Left kidney (tissue), 2 donors: Measurements from ENCODE around the gene ARHGEF1. TPM values are rescaled to one million over a fixed set of nuclear protein-coding genes. Genes with fewer than 3 reads are reported as not detected.
"Not testable (repeated sequence)": the region's sequence is repeated elsewhere in the genome, so short reads cannot be mapped to it uniquely, and the experiment has no call there.

ENCODE experiments used
- DNase-seq: peaks from one replicate; pipeline ENCODE4 v3.0.0-alpha.2; 2013
- polyA plus RNA-seq: library from polyadenylated mRNA; unstranded; fragments of 120-200 nt; gene quantifications from one replicate; pipeline ENCODE4 v1.2.1, GENCODE V29; 2013; ENCODE audit not compliant: insufficient read length

ARHGEF1 gene
- polyA plus RNA-seq, 1 donor, result 45.2 TPM

DNA sequence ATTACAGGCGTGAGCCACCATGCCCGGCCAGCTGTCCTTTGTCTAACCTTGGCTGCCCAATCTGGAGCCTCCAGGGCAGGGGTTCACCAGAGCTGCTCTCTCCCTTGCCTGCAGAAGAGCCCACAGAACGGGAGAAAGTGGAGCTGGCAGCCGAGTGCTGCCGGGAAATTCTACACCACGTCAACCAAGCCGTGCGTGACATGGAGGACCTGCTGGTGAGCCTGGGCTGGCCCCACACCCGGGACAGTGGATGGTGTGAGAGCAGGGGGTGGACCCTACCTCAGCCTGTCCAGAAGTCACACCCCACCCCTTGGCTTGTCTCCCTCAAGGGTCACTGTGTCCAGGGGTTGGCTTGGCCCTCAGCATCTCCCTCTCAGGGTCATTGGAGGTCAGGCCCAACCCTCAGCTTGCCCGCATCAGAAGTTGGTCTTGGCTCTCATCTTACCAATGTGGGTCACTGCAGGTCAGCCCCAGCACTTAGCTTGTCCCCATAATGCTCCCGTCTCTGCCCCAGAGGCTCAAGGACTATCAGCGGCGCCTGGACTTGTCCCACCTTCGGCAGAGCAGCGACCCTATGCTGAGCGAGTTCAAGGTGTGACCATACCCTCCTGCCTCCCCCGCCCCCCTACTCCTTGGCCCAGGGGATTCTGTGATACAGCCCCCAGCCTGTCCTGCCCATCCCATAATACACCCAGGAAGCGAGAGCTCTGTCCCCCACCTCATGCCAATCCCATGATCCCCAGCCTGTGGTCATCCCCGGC is 20.4 kb downstream of the ARHGEF1 start:
- DNase-seq, result no peak

GRCh38 chr19:41904118-41904870 is 21.3 kb downstream of the ARHGEF1 start:
- DNase-seq, result no peak

DNA sequence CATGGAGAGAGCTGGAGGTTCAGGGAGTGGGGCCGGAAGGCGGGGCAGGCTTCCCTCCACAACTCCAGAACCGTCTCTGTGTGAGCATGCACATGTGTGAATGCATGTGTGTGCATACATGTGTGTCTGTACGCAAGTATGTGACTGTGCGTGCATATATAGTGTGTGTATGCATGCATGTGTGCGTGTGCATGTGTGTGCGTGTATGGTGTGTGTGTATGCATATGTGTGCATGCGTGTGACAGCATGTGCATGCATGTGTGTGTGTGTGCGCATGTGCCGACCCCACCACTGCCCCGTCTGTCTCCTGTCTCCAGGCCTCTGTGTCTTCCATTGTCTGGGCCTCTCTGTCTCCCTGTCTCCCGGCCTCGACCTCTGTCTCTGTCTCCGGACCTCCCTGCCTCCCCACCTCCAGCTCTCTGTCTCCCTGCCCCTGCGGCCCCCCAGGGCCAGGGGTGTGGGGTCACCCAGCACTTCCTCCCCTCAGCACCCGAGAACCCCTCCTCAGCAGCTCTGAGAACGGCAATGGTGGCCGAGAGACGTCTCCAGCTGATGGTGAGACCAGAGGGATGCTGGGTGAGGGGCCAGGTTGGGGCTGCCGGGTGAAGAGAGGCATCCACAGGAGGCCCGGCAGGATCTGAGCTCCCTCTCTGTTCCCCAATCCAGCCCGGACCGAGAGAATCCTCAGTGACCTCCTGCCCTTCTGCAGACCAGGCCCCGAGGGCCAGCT is 22.5 kb downstream of the ARHGEF1 start:
- no peak for DNase-seq

DNA sequence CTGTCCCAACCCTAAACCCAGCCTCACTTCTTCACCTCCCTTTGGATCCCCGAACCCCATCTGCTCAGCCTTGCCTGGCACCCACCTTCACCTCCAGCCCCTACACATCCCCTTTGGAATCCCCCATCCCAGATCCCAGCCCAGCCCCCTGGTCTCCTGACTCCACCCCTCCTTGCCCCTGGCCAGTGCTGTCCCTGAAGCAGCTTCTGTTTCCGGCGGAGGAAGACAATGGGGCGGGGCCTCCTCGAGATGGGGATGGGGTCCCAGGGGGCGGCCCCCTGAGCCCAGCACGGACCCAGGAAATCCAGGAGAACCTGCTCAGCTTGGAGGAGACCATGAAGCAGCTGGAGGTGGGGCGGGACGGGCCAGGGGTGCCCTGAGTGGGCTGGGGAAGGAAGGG is 23.3 kb downstream of the ARHGEF1 start:
- DNase-seq, result no peak

DNA sequence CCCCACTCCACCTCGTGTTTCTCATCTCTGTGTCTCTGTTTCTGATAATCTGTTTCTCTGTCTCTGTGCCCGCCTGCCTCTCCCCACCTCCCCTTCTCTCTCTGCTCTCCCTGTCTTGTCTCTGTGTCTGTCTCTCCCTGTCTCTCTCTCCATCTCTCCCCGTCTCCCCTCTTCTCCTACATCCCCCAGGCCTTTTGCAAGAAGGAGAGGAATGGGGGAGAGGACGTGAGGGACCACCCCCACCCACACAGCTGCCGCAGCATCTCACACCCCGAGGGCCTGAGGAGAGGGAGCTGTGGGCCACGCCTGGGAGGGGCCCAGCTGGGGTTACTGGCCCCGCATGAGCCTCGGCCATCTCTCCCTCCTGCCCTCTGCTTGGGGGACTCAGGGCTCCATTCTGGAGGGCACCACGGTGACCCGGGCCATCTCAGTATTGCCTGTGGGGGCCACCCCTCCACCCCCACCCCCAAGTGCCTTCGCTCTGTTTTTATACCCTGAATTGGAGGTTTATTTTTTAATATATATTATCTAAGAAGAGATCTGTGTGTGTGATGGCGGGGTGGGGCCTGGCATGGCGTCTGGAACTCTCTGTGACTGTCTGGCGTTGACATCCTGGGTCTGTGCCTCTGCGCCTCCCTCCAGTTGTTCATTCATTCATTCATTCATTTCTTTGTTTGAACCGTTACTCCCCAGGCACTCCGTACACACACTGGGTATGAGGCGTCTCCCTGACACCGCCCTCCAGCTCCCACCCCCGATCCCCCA is 24.1 kb downstream of the ARHGEF1 start:
- DNase-seq, result no peak

GRCh38 chr19:41907994-41908615 is 25.1 kb downstream of the ARHGEF1 start:
- no peak for DNase-seq

- DNase-seq, result no peak
These were observed 25.9 kb downstream of the ARHGEF1 start for GRCh38 chr19:41908724-41909464.

DNA sequence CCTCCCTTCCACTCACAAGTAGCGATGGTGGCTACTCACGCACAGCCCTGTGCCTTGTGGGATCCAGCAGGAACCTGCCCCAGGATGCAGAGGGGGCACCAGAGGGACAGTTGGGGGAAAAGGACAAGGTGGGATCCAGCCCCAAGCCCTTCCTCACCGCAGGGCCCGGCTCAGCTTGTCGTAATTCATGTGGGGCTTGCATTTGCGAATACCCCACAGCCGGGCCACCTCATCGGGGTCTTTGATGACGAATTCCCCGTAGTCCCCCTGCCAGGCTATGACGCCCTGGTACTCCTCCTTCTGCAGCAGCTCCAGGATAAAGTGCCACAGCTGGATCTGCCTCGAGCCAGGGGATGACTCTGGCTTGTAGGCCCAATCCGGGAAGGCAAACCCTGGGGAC is 26.7 kb downstream of the ARHGEF1 start:
- DNase-seq, result no peak

GRCh38 chr19:41910240-41910991 is 27.4 kb downstream of the ARHGEF1 start:
- DNase-seq, result no peak

- DNase-seq, result no peak
These were observed 28.3 kb downstream of the ARHGEF1 start for GRCh38 chr19:41910992-41911888.

- no peak for DNase-seq
These were observed 29.1 kb downstream of the ARHGEF1 start for GRCh38 chr19:41911889-41912731.

DNA sequence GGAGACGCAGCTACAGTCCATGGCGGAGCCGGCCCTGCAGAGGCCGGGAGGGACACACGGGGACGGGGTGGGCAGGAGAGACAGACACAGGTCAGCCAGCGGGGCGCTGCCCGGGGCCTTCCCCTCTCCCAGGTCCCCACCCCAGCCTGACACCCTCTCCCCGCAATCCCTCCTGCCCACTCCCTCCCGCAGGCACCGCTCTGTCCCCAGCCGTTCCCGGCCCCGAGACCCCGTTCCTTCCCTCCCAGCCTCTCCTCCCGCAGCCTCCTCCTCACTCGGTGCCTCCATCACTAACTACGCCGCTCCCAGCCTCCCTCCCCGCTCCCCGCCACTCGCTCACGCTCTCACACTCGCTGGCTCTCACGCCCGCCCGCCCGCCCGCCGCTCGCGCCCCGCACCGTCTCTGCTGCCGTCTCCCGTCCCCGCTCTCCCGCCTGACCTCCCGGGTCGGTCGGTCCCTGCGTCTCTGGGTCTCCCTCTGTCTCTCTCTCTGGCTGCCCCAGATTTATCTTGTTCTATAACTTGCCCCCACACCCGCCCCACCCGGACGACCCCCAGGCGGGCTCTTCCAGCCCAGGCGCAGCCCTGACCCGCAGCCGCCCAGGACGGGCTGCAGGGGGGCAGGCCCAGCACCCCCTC is 30.0 kb downstream of the ARHGEF1 start:
- no peak for DNase-seq

DNA sequence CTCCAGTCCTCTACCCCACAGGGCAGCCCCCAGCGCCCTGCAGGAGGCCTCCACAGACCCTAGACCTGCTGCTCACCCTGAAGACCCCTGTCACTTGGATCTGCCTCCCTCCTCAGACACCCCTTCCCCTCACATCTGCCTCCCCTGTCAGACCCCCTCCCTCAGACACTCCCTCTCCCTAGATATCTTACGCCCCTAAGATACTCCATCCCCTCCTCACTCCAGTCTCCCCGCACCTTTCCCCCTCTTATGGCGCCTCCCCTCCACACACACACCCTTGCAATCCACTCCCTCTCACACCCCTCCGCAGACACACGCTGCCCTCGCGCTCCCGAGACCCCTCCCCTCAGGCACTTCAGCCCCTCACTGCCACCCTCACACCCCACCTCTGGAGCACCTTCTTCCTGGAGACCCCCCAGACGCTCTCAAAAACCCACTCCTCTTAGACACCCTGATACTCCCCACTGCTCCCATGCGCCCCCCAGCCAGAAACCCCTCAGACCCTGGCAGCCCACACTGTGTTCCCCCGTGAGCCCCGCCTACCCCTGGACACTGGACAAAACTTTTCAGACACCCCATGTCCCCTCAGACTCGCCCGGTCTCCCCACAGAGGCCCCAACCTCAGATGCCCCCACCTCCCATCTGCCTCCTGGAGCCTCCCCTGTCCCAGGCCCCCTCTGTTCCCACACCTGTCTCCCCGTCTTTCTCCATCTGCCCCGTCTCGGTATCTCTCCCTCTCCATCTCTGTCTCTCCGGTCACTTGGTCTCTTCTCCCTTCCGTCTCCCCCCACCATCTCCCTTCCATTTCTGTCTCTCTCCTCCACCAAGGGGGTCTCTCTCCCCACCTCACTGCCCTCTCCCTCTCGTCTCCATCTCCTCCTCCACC is 30.8 kb downstream of the ARHGEF1 start:
- no peak for DNase-seq

GRCh38 chr19:41914424-41914834 is 31.4 kb downstream of the ARHGEF1 start:
- DNase-seq, result not testable (repeated sequence)

DNA sequence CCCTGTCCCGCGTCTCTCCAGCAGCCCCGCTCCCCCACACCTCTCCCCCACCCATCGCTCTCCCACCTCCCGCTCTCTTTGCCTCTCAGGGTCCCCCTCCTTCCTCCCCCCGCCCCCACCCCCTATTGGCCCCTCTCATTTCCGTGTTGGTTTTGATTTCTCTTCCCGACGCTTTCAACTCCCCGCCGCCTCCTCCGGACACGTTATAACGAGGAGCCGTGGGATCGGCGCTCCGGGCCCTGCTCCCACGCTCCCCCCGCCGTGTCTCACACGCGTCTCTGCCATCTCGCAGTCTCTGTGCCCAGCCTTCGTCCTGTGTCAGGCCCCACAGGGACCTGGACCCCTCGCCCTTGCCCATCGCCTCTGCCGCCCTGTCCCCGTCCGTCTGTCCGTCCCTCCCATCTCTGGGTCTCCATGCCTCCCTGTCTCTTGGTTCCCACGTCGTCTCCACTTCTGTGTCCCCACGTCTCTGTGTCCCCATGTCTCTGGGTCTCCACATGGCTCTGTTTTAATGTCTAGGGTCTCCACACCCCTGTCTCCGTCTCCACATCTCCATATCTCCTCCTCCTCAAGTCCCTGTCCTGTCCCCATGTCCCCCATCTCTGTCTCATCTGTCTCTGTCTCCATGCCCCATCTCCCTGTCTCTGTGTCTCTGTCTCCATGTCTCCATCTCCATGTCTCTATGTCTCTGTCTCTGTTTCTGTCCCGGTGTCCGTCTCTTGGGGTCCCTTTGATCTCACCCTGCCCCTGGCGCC is 32.2 kb downstream of the ARHGEF1 start:
- DNase-seq, result no peak
